ENCODE data around the gene NEO1. TPM values are rescaled to one million over a fixed set of nuclear protein-coding genes. Genes with fewer than 3 reads are reported as not detected.
"Not testable (repeated sequence)": the region's sequence is repeated elsewhere in the genome, so short reads cannot be mapped to it uniquely, and the experiment has no call there.

Gene NEO1
- total RNA-seq, 1 experiment from 2014 or later: 9.9 TPM

DNA sequence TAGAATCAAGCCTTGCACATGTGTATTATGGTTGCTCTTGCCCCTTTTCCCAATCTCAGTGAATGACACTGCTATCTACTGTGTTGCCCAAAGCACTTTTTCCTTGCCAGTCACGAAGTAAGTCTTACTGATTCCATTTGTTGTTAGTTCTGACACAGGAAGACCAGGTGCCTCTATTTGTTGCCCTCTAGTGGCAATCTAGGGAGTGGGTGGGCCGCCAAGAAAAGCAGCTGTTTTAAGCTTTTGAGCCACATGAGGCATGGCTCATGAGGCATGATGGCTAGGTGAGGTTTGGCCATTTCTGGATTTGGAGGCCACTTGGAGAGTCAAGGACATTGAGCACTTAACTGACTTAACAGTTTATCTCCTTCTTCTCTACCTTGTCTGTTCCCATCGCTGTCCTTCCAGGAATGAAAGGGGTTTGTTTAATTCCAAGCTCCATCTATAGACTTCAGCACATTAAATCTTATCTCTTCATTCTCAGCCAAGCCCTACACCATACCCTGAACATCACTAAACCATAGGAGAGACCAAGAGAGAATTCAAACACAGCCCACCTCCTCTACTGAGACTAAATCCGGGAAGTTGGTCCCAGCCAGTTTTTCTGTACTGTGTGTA lies 213.4 kb downstream of the NEO1 start:
- DNase-seq (ENCODE audit: low spot score): peak; percentile 80

DNA sequence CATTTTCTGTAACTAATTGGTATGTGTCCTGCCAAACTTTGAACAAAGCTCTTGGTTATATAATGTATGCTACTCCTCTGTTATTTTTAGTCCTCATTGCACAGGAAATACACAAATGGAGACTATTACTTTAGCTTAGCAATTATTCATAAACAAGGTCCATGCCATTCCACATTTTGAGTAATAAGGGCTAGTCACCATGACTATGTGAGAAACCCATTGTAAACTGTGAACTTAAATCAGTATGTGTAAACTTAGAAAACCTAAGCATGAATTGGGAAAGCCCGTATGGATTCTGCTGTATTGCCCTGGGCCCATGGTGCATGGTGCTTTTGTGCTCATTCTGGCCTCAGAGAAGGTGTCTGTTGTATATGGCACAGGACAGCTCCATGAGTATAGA lies 216.2 kb downstream of the NEO1 start:
- no peak for DNase-seq (ENCODE audit: low spot score)

GRCh38 chr15:73270366-73271097 lies 218.3 kb downstream of the NEO1 start:
- no peak for DNase-seq (ENCODE audit: low spot score)

- DNase-seq (ENCODE audit: low spot score): peak; percentile 79
Observed at GRCh38 chr15:73273181-73274002, 221.1 kb downstream of the NEO1 start.

- DNase-seq (ENCODE audit: low spot score): no peak
Observed at GRCh38 chr15:73275862-73276261, 223.6 kb downstream of the NEO1 start.

- no peak for DNase-seq (ENCODE audit: low spot score)
Observed at GRCh38 chr15:73282567-73283365, 230.5 kb downstream of the NEO1 start.

DNA sequence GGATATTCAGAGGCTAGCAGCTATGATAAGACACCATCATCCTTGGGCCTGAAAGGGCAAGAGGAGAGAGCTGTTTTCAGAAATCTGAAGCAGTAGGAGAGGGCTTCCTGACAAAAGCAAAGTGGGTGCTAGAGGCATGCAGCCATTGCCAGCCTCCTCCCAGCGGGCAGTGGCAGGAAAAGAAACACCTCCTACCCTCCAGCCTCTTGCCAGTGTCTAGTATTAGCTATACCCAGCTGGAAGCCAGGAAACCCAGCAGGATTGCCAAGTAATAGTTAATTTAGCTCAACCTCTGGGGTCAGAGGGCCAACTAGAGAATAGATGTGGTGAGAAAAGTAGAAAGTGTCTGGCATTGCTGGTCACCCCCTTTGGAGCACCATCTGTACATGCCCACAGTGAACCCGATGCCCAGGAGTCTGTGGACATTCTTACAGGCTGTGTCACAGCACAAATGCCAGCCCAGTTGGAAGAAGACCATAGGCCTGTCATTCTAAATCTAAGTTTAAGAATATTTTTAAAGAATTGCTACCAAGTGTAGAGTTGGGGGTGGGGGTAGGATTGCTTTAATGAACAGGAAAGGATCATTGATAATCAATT lies 231.2 kb downstream of the NEO1 start:
- DNase-seq (ENCODE audit: low spot score): no peak

DNA sequence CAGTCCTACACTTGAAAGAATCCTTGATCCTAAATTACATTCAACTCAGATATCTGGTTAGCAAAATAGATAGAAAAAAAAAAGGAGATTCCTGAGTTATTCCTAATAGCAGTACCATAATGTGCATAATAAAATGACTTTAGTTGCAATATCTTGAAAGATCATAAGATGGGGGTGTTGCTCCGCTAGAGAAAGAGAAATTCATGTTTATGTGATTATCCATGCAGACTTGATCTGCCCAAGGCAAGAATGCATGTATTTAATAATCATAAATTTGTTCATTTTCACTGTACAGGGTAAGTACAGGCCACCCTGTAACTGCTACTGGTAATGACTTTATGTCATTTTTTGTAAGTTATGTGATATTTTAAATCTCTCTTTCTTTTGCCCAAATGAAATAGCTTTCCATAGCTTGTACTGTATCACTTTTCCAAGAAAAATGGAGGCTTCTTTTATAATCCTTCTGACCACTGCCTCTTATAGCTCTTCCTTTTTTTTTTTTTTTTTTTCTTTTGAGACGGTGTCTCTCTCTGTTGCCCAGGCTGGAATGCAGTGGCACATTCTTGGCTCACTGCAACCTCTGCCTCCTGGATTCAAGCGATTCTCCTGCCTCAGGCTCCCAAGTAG lies 231.9 kb downstream of the NEO1 start:
- DNase-seq (ENCODE audit: low spot score): peak; percentile 57

- no peak for DNase-seq (ENCODE audit: low spot score)
Observed at GRCh38 chr15:73286311-73286710, 234.0 kb downstream of the NEO1 start.

DNA sequence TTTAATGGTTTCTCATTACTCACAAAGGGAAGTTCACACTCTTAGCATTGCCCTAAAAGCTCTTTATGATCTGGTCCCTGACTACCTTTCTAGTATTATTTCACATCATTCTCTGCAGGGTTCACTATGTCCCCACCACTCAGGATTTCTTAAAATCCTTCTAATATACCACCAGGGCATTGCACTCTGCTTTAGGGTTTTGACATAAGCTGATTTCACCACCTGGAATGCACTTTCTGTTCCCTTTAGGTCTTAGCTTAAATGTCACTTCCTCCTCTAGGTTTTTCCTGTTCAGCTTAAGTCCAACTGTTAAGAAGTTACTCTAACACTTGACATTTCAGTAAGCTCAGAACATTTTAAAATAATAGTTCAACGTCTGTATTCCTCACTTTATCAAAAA lies 234.8 kb downstream of the NEO1 start:
- no peak for DNase-seq (ENCODE audit: low spot score)

DNA sequence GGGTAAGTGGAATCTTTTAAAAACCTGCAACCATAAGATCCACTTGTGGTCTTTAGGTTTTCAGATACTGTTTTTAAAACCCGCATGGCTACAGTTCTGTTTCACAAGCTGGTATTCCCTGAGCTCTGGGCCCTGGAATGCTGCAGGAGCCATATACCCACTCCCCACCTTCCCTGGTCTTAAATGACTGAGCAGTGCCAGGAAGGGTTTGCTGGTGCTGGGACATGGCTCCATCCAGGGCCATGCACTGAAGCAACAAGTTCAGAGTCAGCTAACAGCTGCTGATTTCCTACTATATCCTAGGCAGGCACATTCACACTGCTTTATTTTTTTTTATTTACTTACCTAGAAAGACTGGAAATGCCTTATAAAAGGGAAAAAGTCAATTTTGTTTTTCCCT lies 239.2 kb downstream of the NEO1 start:
- no peak for DNase-seq (ENCODE audit: low spot score)

DNA sequence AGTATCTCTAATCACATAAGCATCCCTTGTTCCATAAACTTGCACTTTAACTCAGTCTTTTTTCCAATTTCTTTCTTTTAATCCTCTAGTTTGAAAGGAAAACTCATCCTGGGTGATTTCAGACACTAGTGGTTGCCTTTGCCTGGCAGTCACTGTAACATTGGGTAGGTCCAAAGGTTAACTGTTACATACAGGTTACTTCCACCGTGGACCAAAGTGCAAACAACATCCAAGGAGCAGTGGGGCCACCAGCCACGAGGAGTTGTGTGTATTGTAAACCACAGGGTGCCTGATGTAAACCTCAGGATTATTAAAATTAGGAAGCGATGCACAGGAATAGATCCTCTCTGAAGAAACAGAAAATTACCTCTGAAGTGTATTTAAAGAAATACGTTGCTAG lies 241.5 kb downstream of the NEO1 start:
- DNase-seq (ENCODE audit: low spot score): no peak

DNA sequence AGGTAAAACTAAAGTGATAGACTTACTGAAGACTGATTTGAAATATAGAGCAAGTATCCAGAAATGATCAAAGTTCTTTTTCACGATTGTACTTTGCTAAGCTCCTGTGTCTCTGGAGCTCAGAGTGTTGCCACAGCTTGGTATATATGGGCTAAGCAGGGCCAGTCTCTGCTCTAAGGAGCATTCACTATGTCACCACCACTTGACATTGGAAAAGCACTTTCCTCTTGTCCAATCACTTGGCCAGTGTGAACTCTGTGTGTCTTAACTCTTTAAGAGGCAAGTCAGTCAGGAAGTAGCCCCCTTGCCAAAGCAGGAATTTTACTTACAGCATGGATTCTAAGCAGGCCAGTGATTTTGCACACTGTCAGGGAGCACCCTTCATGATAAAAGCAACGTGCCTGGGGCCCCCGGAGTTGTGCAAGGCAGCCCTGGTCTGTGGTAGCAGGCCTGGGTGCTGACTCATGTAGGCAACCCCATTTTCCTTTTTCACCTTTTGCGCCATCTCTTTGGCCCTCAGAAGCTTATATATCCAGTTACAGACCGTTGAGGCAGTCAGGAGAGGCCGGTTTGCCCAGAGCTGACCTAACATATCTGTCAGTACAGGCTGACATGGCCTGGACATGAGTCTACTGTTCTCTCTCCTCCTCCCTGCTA lies 243.5 kb downstream of the NEO1 start:
- no peak for DNase-seq (ENCODE audit: low spot score)

GRCh38 chr15:73296609-73297353 lies 244.5 kb downstream of the NEO1 start:
- DNase-seq (ENCODE audit: low spot score): no peak

- no peak for DNase-seq (ENCODE audit: low spot score)
Observed at GRCh38 chr15:73298522-73299245, 246.4 kb downstream of the NEO1 start.

DNA sequence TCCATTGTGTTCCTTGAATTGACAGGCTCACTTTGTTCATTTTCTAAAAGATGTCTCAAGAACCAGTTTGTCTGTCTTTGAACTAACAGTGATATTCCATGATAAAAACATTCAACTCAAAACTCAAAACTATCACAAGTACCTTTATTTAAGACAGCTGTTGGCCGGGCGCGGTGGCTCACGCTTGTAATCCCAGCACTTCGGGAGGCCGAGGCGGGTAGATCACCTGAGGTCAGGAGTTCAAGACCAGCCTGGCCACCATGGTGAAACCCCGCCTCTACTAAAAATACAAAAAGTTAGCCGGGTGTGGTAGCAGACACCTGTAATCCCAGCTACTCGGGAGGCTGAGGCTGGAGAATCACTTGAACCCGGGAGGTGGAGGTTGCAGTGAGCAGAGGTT lies 248.0 kb downstream of the NEO1 start:
- not testable (repeated sequence) for DNase-seq (ENCODE audit: low spot score)

GRCh38 chr15:73303636-73304035 lies 251.4 kb downstream of the NEO1 start:
- DNase-seq (ENCODE audit: low spot score): no peak

DNA sequence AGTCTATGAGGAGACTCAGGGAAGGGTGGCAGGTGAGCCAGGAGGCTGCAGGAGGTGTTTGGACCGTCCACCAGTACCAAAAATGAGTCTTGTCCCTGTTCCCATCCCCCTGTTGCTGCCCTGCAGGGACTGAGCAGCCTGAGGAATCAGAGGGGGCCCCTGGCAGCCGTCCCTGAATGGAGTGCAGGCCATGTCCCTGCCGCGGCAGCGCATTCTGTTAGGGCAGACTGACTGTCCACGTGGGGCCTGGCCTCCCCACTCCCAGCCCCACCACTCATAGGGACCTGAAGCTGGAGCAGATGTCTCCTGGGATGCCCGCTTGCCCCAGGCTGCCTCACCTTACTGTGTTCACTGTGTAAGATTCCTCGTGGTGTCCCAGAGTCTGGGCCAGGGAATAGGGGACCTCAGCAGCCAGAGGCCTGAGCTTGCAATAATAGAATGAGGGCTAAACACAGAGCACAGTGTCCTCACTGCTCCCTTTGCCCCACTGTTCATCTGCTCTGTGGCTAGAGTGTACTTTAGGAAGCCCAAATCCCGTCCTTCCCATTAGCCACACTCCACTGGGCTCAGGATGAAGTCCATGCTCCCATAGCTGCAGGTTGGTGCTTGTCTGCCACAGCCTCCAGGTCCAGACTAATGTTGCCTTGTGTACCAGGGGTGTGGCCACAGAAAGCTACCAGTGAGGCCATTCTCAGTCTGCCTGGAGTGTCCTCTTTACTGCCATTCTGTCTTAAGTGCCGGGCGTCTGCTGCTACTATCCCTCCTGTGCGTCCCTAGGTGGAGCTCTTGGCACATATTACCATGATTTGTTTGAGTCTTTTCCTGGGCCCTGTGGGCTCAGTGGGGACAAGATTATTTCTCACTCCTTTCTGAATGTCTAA lies 253.3 kb downstream of the NEO1 start:
- DNase-seq (ENCODE audit: low spot score): peak; percentile 83

Data from HT-29 (cell line).